K562 (cell line): ENCODE measurements around the gene FTH1. TPM values are rescaled to one million over a fixed set of nuclear protein-coding genes. Genes with fewer than 3 reads are reported as not detected.

Experiments used
- ATAC-seq: fragments of 200-7000 bp; cut with Tn5 transposase; 3 replicates; pipeline ENCODE4 v1.9.1; 2020; ENCODE audit warnings: moderate library complexity
- BruUV-seq: library from RNA; stranded (reverse); fragments of 400-500 nt; replicated peaks from 2 replicates; lab custom pipeline; 2021; lab: Mats Ljungman, UMichigan
- CTCF ChIA-PET: fragments of 300-600 bp; formaldehyde crosslinking; extraction: SDS; loops from one replicate; lab custom pipeline; 2021; ENCODE audit warnings: low intra/inter-chr PET ratio; lab: Yijun Ruan, JAX
- POLR2A ChIA-PET: fragments of 300-600, 350-650 bp; sonication (Branson Sonifier 250); formaldehyde crosslinking; extraction: SDS; loops from one replicate; lab custom pipeline; 2021; ENCODE audit warnings: antibody characterized with exemption, inconsistent platforms; lab: Yijun Ruan, JAX
- DNase-seq, 4 experiments: peaks; one replicate each; pipeline versions ENCODE4 v3.0.0 to v3.0.0-alpha.2; 2011 to 2018; ENCODE audit warnings: low spot score in 3 of 4, mixed read lengths in 3 of 4; ENCODE audit errors: extremely low read depth in 1 of 4
- FAIRE-seq: peaks from 2 replicates; lab custom pipeline; 2011; peaks lifted over from hg19 to GRCh38; lab: Jason Lieb, UNC
- H2AFZ ChIP-seq: 2 replicates; pipeline ENCODE4 v1.6.0; 2011; ENCODE audit warnings: low read depth, low read length, control low read depth, inconsistent platforms
- H3K27ac ChIP-seq: fragments of 200-600 bp; 3 replicates; pipeline ENCODE4 v1.8.0; 2011; ENCODE audit warnings: low read depth, mild to moderate bottlenecking, control low read depth, inconsistent platforms, low read length, moderate library complexity, mixed read lengths; ENCODE audit errors: extremely low read depth
- H3K27me3 ChIP-seq, 2 experiments: fragments of 300-600 bp in 1 of 2; 2 replicates in 1 of 2; 3 replicates in 1 of 2; pipeline versions ENCODE4 v1.6.0 to v1.8.0; 2011; ENCODE audit warnings: inconsistent platforms in 2 of 2, low read length in 2 of 2, mild to moderate bottlenecking in 1 of 2, mixed read lengths in 1 of 2, moderate library complexity in 1 of 2; ENCODE audit not compliant: control insufficient read depth in 2 of 2, insufficient read depth in 2 of 2
- H3K36me3 ChIP-seq: fragments of 300-600 bp; 3 replicates; pipeline ENCODE4 v1.8.0; 2011; ENCODE audit warnings: mild to moderate bottlenecking, low read length, inconsistent platforms; ENCODE audit not compliant: control insufficient read depth, insufficient read depth
- H3K4me1 ChIP-seq, 2 experiments: fragments of 200-600 bp in 1 of 2; replicated peaks in 1 of 2; 2 replicates in 1 of 2; 3 replicates in 1 of 2; pipeline versions ENCODE4 v1.5.1 to v1.8.0; 2011; ENCODE audit warnings: inconsistent platforms in 2 of 2, low read length in 2 of 2, mild to moderate bottlenecking in 1 of 2, mixed read lengths in 1 of 2, moderate library complexity in 1 of 2; ENCODE audit not compliant: control insufficient read depth in 2 of 2, insufficient read depth in 2 of 2
- H3K4me2 ChIP-seq: 2 replicates; pipeline ENCODE4 v1.6.1; 2011; ENCODE audit warnings: low read length, control low read depth, inconsistent platforms, mixed read lengths; ENCODE audit not compliant: insufficient read depth
- H3K4me3 ChIP-seq: fragments of 200-600 bp; sonication (generic), shearing (Covaris generic); 2 replicates; pipeline ENCODE4 v1.5.1; 2016; ENCODE audit warnings: control low read depth, inconsistent platforms
- H3K79me2 ChIP-seq: fragments of 200-600 bp; 3 replicates; pipeline ENCODE4 v1.8.0; 2011; ENCODE audit warnings: low read length, inconsistent platforms; ENCODE audit not compliant: control insufficient read depth, insufficient read depth
- H3K9ac ChIP-seq, 2 experiments: 2 replicates each; pipeline versions ENCODE4 v1.6.0 to v1.6.1; 2011; ENCODE audit warnings: low read depth in 2 of 2, low read length in 2 of 2, control low read depth in 1 of 2, inconsistent platforms in 1 of 2, mild to moderate bottlenecking in 1 of 2, mixed read lengths in 1 of 2; ENCODE audit not compliant: insufficient read depth in 1 of 2
- H3K9me1 ChIP-seq: one replicate; pipeline ENCODE4 v1.6.0; 2011; ENCODE audit warnings: inconsistent platforms, mild to moderate bottlenecking, low read length, moderate library complexity; ENCODE audit not compliant: control insufficient read depth, insufficient read depth
- H3K9me3 ChIP-seq: replicated peaks from 2 replicates; pipeline ENCODE4 v1.5.1; 2011; ENCODE audit warnings: low read depth, low read length, inconsistent platforms; ENCODE audit not compliant: control insufficient read depth, insufficient read depth
- H4K20me1 ChIP-seq: replicated peaks from 2 replicates; pipeline ENCODE4 v1.6.1; 2011; ENCODE audit warnings: low read length, inconsistent platforms, mixed read lengths; ENCODE audit not compliant: control insufficient read depth, insufficient read depth
- ARID3A ChIP-seq: IDR thresholded peaks from 2 replicates; pipeline ENCODE4 v1.6.1; 2012; ENCODE audit warnings: low read depth, low read length, improper control_type of control experiment, borderline replicate concordance
- ESRRB ChIP-seq: fragments of 250-450 bp; sonication (Bioruptor Pico); IDR thresholded peaks from 2 replicates; pipeline ENCODE4 v1.5.0; 2020; ENCODE audit warnings: mild to moderate bottlenecking, moderate library complexity, borderline replicate concordance
- LEF1 ChIP-seq: fragments of 450-650 bp; IDR thresholded peaks from 2 replicates; pipeline ENCODE4 v1.6.1; 2016; ENCODE audit warnings: mild to moderate bottlenecking
- POLR2G ChIP-seq: fragments of 200-400 bp; formaldehyde crosslinking; IDR thresholded peaks from 2 replicates; pipeline ENCODE4 v1.6.1; 2017; ENCODE audit warnings: low read depth, mild to moderate bottlenecking, antibody characterized with exemption, low read length, moderate library complexity
- RBFOX2 ChIP-seq: fragments of 200-400 bp; formaldehyde crosslinking; IDR thresholded peaks from 2 replicates; pipeline ENCODE4 v1.6.1; 2017; ENCODE audit warnings: low read depth, mild to moderate bottlenecking, low read length, moderate library complexity
- RREB1 ChIP-seq: fragments of 250-450 bp; sonication (Bioruptor Pico); IDR thresholded peaks from 2 replicates; pipeline ENCODE4 v1.4.0; 2020
- ZSCAN29 ChIP-seq: fragments of 450-650 bp; IDR thresholded peaks from 2 replicates; pipeline ENCODE4 v1.6.1; 2017
- ZZZ3 ChIP-seq: fragments of 450-650 bp; IDR thresholded peaks from 2 replicates; pipeline ENCODE4 v1.6.1; 2016; ENCODE audit warnings: antibody characterized with exemption, mild to moderate bottlenecking, moderate library complexity
- WGBS: fragments of 100-300 bp; shearing (Covaris generic); methylation state at CpG from one replicate; pipeline ENCODE4 v1.1.6; 2016; ENCODE audit warnings: low coverage, mixed read lengths; ENCODE audit not compliant: insufficient coverage; ENCODE audit errors: missing lambda C conversion rate; 5-methylcytosine and 5-hydroxymethylcytosine counted together
- in situ Hi-C: fragments of 300-500 bp; cut with MboI; formaldehyde crosslinking; loops from 4 replicates; pipeline ENCODE4 v1.15.0; 2018; ENCODE audit warnings: inconsistent platforms, mixed read lengths
- intact Hi-C: fragments of 100-400 bp; cut with micrococcal nuclease; formaldehyde crosslinking; loops from 2 replicates; pipeline ENCODE4 v1.14.2; 2022
- polyA plus RNA-seq, 8 experiments: library from polyadenylated mRNA; depleted of rRNA in 4 of 8; stranded (reverse) in 5 of 8; unstranded in 3 of 8; fragments of >200 nt; fragmentation: Nextera tagmentation in 2 of 8; fragmentation: Illumina TruSeq in 1 of 8; extraction: Ambion mirVana in 2 of 8; extraction: Trizol in 1 of 8; gene quantifications; 2 replicates each; pipeline versions ENCODE4 v1.2.1 to v1.2.3, GENCODE V29; 2011 to 2014; ENCODE audit warnings: inconsistent platforms in 1 of 8, missing spikeins in 1 of 8
- total RNA-seq, 7 experiments: library from RNA; depleted of rRNA in 6 of 7; stranded (reverse); fragments of >200 nt in 6 of 7; fragmentation: Illumina TruSeq in 2 of 7; extraction: Trizol in 2 of 7; gene quantifications; 2 replicates each; pipeline versions ENCODE4 v1.2.1 to v1.2.3, GENCODE V29; 2011 to 2021; ENCODE audit warnings: low replicate concordance in 1 of 7
- TF ChIP-seq, protein P1 (sequence below), 2 experiments: fragments of 450-650 bp; IDR thresholded peaks; 2 replicates each; pipeline ENCODE4 v1.6.1; 2018; ENCODE audit warnings: mild to moderate bottlenecking in 2 of 2, low read depth in 1 of 2; ENCODE audit not compliant: partially characterized antibody in 2 of 2

FTH1 gene
- total and polyA plus RNA-seq, 9 of the 15 experiments (the other 6 are each of a cell fraction or from before 2014, with no cell fraction given), result 370 to 3,146 (median 802) TPM

DNA sequence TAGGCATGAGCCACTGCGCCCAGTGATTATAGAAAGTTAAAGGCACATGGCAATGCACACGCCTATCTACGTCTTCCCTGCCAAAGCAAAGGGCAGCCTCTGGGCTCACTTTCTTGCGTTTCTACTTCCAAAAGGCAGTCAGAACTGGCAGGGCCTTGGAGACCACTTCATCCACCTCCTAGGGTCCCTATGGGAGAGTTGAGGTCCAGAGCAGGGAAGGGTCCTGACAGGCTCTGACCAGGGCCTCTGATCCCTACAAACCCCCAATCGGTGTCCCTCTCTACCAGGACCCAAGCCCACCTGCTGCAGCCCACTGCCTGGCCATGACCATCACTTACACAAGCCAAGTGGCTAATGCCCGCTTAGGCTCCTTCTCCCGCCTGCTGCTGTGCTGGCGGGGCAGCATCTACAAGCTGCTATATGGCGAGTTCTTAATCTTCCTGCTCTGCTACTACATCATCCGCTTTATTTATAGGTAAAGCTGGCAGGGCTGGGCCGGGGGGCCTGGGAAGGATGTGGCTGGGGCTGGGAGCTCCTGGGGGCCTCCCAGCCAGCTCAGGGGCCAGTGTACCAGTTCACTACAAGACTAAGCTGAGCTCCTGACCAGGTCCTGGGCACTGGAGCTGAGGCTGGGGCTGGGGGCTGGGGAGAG, 15.8 kb downstream of the FTH1 start:
- Histone ChIP-seq H3K9me3 (no peaks in the 10 kb centered on the region), H3K9ac (peak overlapping the region; percentile 14 to 24; a peak in 2 of 4 replicates), H3K4me2 (no peak overlapping the region; the same call in 1 of the 2 replicates), H3K79me2 (no peaks in the 10 kb centered on the region)
- DNase-seq, result peak in 2 of 4 experiments; percentile 3 to 5
- intact Hi-C loops, result no loop called here
- no TSS peak for BruUV-seq
- 0 out of 2 replicates have a peak, but pooled peaks have one; percentile 9 for TF ChIP-seq RREB1 (CRISPR knock-in tag)
- TF ChIP-seq ZZZ3, result no peak
- peak; percentile 54 for TF ChIP-seq RBFOX2
- TF ChIP-seq POLR2G, result 0 out of 2 replicates have a peak, but pooled peaks have one; percentile 27
- no peak for TF ChIP-seq LEF1
- TF ChIP-seq ARID3A, result no peak
- TF ChIP-seq ZSCAN29, result no peak
- TF ChIP-seq ESRRB (CRISPR knock-in tag), result no peak
- TF ChIP-seq, protein P1, sequence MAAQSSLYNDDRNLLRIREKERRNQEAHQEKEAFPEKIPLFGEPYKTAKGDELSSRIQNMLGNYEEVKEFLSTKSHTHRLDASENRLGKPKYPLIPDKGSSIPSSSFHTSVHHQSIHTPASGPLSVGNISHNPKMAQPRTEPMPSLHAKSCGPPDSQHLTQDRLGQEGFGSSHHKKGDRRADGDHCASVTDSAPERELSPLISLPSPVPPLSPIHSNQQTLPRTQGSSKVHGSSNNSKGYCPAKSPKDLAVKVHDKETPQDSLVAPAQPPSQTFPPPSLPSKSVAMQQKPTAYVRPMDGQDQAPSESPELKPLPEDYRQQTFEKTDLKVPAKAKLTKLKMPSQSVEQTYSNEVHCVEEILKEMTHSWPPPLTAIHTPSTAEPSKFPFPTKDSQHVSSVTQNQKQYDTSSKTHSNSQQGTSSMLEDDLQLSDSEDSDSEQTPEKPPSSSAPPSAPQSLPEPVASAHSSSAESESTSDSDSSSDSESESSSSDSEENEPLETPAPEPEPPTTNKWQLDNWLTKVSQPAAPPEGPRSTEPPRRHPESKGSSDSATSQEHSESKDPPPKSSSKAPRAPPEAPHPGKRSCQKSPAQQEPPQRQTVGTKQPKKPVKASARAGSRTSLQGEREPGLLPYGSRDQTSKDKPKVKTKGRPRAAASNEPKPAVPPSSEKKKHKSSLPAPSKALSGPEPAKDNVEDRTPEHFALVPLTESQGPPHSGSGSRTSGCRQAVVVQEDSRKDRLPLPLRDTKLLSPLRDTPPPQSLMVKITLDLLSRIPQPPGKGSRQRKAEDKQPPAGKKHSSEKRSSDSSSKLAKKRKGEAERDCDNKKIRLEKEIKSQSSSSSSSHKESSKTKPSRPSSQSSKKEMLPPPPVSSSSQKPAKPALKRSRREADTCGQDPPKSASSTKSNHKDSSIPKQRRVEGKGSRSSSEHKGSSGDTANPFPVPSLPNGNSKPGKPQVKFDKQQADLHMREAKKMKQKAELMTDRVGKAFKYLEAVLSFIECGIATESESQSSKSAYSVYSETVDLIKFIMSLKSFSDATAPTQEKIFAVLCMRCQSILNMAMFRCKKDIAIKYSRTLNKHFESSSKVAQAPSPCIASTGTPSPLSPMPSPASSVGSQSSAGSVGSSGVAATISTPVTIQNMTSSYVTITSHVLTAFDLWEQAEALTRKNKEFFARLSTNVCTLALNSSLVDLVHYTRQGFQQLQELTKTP (IDR thresholded peaks at IDR 0.05; ENCODE audit: low read depth in 1 of 2, partially characterized antibody in 2 of 2), result no peak
- TF ChIP-seq, all 486 proteins: peak for 3
- 82% methylated on average over 10 of the region's 11 CpGs for WGBS
- H4K20me1 ChIP-seq, result no peaks in the 10 kb centered on the region
- ChIA-PET POLR2A (interaction anchor here (0.6 to 14.1 kb wide), 18 partner anchors 12 to 493 kb away, joined by 3 to 327 read pairs (median 6); partner anchors contain the start of genes FEN1, FTH1 and TMEM258), CTCF (no interaction called here)
- ATAC-seq (no peak), FAIRE-seq (no peak)
- H3K4me1 ChIP-seq, result peaks cover 32 to 44% of the 10 kb centered on the region in 2 experiments
- no peak overlapping the region for H2AFZ ChIP-seq
- in situ Hi-C loops, result loop anchor here (5.0 kb wide), 1 partner anchor 154 kb away; no protein-coding TSS in a partner anchor
- peak overlapping the region; percentile 10; the same call in 1 of the 3 replicates for H3K27ac ChIP-seq
- H3K36me3 ChIP-seq, result no peaks in the 10 kb centered on the region
- no peak overlapping the region for H3K4me3 ChIP-seq
- peaks cover 5% of the 10 kb centered on the region for H3K9me1 ChIP-seq
- H3K27me3 ChIP-seq, result no peaks in the 10 kb centered on the region
